Measurements from ENCODE around the gene GPR27. TPM values are rescaled to one million over a fixed set of nuclear protein-coding genes. Genes with fewer than 3 reads are reported as not detected.

GPR27 gene
- total and polyA plus RNA-seq, 12 donors: 0.26 to 10.0 (median 5.5) TPM

GRCh38 chr3:71784201-71784913 lies 30.7 kb downstream of the GPR27 start:
- Histone ChIP-seq H3K4me3 (peak overlapping the region in 9 of 10 donors; percentile 21 to 63 (median 27)), H3K36me3 (no peaks in the 10 kb centered on the region)

GRCh38 chr3:71784914-71785531 lies 31.4 kb downstream of the GPR27 start, which contains the start of gene PROK2:
Gene PROK2 (minus strand): TSS chr3:71785148. CDS start chr3:71785052, 96 bp downstream.
- intact Hi-C loops (cut with DNase I): no loop called here
- peak within 1 kb of the TSS in 2 of 10 donors; percentile 43 to 83 for H3K27ac ChIP-seq

More at GRCh38 chr3:71784201-71784913, 30.7 kb downstream of the GPR27 start:
- no peaks in the 10 kb centered on the region for H3K9me3 ChIP-seq
- ATAC-seq (no peak), DNase-seq (no peak)
- TF ChIP-seq CTCF (IDR thresholded peaks at IDR 0.05): no peak
- H3K27me3 ChIP-seq: peaks cover 4 to 87% (median 84%) of the 10 kb centered on the region in 7 donors
- H3K27ac ChIP-seq: peak overlapping the region in 2 of 10 donors; percentile 43 to 83
- intact Hi-C loops (cut with DNase I): no loop called here
- WGBS, 2 donors: 2 to 3% methylated on average over 23 of the region's 23 CpGs
- H3K4me1 ChIP-seq: peaks cover 0 to 28% (median 7%) of the 10 kb centered on the region in 9 donors

GRCh38 chr3:71785532-71786216 lies 32.0 kb downstream of the GPR27 start:
- peaks cover 4 to 81% (median 71%) of the 10 kb centered on the region in 7 donors for H3K27me3 ChIP-seq
- intact Hi-C loops (cut with DNase I): no loop called here
- DNase-seq (no peak), ATAC-seq (no peak)
- H3K4me3 ChIP-seq: peak overlapping the region in 4 of 10 donors; percentile 6 to 63 (median 19)
- no peaks in the 10 kb centered on the region for H3K9me3 ChIP-seq
- WGBS, 2 donors: 9 to 10% methylated on average over 28 of the region's 28 CpGs
- H3K36me3 ChIP-seq: no peaks in the 10 kb centered on the region
- TF ChIP-seq CTCF (IDR thresholded peaks at IDR 0.05): no peak
- H3K27ac ChIP-seq: peak overlapping the region in 1 of 10 donors; percentile 33
- H3K4me1 ChIP-seq: peaks cover 0 to 22% (median 7%) of the 10 kb centered on the region in 9 donors

More at GRCh38 chr3:71784914-71785531, 31.4 kb downstream of the GPR27 start, which contains the start of gene PROK2:
- DNase-seq (peak in 1 of 2 donors; percentile 14), ATAC-seq (peak in 3 of 8 donors; percentile 17 to 53 (median 44))
- Histone ChIP-seq H3K36me3 (no peaks in the 10 kb centered on the region), H3K27me3 (peaks cover 4 to 84% (median 78%) of the 10 kb centered on the region in 7 donors), H3K9me3 (no peaks in the 10 kb centered on the region), H3K4me3 (peak within 1 kb of the TSS in 9 of 10 donors; percentile 21 to 63 (median 27)), H3K4me1 (peaks cover 0 to 23% (median 7%) of the 10 kb centered on the region in 9 donors)
- no peak for TF ChIP-seq CTCF (IDR thresholded peaks at IDR 0.05)
- 1% methylated on average over 65 to 89 of the region's 89 CpGs for WGBS, 2 donors

- DNase-seq (no peak), ATAC-seq (no peak)
- peaks cover 0 to 22% (median 7%) of the 10 kb centered on the region in 9 donors for H3K4me1 ChIP-seq
- no peak overlapping the region for H3K27ac ChIP-seq
- TF ChIP-seq CTCF (IDR thresholded peaks at IDR 0.05): no peak
- H3K36me3 ChIP-seq: no peaks in the 10 kb centered on the region
- H3K27me3 ChIP-seq: peaks cover 4 to 79% (median 66%) of the 10 kb centered on the region in 7 donors
- H3K9me3 ChIP-seq: no peaks in the 10 kb centered on the region
- H3K4me3 ChIP-seq: no peak overlapping the region
- intact Hi-C loops (cut with DNase I): no loop called here
- 24 to 36% methylated on average over 8 of the region's 8 CpGs for WGBS, 2 donors
Observed at GRCh38 chr3:71786217-71786549, 32.5 kb downstream of the GPR27 start.

All from heart right ventricle (tissue), 16 donors.